Activated naive CD8-positive, alpha-beta T cell treated with anti-CD3 and anti-CD28 coated beads, Interleukin-2, amount 50 U/mL, for 16 hours (primary cell): Measurements from ENCODE around the gene PC.
A peak's percentile ranks its signal among the peaks of the same experiment; 100 is the strongest.

Experiments
- DNase-seq: peaks from one replicate; pipeline ENCODE4 v3.0.0-alpha.2; 2020; ENCODE audit warnings: low read depth, low spot score

PC gene

DNA sequence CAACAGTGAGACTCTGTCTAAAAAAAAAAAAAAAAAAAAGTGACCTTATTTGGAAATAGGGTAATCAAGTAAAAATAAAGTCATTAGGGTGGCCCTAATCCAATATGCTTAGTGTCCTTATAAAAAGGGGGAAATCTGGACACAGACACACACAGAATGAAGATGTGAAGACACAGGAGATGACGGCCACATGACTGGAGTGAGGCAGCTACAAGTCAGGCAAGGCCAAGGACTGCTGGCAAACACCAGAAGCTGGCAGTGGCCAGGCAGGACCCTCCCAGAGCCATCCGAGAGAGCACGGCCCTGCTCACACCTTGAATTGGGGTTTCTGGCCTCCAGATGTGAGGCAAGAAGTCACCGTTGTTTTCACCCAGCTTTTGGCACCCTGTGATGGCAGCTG, 72.7 kb downstream of the PC start:
- DNase-seq: no peak

GRCh38 chr11:66884443-66884842, 73.7 kb downstream of the PC start:
- DNase-seq: no peak

DNA sequence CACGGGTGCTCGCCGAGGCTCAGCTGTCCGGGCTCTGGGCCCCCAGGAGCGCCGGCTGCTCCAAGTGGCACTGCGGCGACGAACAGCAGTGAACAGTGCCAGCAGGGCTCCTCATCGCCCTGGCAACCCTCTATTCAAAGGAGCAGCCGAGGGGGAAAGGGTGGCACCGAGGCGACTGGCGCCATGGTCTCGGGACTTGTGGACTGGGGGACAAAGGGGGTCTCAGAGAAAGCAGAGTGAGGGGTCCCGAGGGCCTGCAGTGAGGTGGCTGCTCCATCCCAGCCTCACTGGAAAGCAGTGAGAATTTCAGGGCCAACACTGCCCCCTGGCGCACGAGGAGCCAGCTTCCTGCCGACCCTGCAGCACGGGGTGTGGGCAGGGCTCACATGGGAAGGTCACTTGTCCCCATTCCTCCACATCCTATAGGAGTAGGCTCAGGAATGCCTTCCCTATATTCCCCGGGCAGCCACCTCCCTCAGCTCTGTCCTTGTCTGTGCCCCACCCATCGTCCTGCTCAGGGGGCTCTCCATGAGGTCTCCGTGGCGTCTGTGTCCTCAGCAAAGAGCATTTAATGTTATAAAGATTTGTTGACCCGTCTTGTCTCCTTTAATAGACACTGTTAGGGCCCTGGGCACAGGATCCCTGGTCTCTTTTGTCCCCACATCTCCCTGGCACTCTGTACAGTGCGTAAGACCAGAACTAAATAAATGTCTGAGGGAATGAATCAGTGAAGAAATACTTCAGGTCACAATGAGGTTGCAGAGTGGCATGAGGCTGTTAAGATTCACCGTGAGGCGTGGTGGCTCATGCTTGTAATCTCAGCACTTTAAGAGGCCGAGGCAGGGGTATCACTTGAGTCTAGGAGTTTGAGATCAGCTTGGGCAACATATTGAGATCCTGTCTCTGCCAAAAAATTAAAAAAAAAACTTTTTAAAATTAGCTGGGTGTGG, 74.9 kb downstream of the PC start:
- DNase-seq: peak; percentile 38

DNA sequence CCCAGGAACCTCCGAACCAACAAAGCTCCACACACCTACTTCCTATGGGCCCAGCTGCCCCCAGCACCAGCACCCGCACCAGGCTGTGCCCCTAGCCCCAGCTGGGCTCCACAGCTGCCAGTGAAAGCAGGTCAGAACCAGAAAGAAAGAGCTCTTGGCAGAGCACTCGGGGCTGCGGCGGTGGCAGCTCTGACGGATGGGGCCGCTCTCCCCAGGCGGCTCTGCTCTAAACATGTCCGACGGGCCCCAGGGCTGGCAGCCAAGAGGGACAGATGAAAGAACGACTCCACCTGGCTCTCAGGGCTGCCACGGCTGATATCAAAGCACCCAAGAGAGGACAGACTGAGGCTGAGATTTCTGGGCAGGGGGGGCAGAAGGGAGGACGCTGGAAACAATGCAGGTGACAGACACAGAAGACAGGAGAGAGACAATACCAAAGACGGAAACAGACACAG, 75.6 kb downstream of the PC start:
- DNase-seq: no peak

- no peak for DNase-seq
Measured at GRCh38 chr11:66881927-66882452, 76.2 kb downstream of the PC start.

DNA sequence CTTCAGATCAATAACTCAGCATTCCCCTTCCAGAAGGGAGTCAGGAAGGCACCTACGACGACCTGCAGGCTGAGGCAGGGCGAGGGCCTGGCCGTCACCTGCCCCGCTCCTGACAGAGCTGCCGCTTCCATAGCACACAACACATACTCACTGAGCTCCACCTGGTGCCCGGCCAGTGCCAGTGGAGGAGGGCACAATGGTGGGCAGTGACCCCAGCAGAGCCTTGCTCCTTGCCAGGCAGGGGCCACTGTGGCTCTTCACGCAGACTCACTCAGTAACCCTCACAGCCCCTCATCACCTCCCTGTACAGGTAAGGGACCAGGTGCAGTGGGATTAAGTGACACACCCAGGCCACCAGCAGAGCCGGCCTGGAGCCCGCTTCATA, 76.7 kb downstream of the PC start:
- no peak for DNase-seq

GRCh38 chr11:66880496-66881450, 77.4 kb downstream of the PC start:
- no peak for DNase-seq

DNA sequence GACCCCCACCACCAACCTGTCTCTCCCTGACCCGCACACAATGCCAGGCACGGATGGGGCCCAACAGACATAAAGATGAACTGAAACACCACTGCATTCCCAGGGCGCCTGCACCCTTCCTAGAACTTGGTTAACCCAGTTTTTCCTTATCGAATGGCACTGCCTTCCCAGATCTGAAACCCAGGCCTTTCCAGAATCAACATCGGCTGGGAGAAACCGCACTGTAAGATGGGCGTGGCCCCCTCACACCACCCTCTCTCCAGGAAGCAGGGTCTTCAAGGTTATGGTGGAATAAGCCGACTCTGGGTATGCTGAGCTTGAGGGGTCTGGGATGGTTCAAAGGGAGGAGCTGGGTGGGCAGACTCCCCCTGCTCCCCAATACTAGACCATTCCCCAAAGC, 78.2 kb downstream of the PC start:
- DNase-seq: no peak

GRCh38 chr11:66879583-66879982, 78.6 kb downstream of the PC start:
- no peak for DNase-seq

GRCh38 chr11:66879000-66879399, 79.2 kb downstream of the PC start:
- DNase-seq: no peak

- DNase-seq: no peak
Measured at GRCh38 chr11:66878474-66878873, 79.7 kb downstream of the PC start.

DNA sequence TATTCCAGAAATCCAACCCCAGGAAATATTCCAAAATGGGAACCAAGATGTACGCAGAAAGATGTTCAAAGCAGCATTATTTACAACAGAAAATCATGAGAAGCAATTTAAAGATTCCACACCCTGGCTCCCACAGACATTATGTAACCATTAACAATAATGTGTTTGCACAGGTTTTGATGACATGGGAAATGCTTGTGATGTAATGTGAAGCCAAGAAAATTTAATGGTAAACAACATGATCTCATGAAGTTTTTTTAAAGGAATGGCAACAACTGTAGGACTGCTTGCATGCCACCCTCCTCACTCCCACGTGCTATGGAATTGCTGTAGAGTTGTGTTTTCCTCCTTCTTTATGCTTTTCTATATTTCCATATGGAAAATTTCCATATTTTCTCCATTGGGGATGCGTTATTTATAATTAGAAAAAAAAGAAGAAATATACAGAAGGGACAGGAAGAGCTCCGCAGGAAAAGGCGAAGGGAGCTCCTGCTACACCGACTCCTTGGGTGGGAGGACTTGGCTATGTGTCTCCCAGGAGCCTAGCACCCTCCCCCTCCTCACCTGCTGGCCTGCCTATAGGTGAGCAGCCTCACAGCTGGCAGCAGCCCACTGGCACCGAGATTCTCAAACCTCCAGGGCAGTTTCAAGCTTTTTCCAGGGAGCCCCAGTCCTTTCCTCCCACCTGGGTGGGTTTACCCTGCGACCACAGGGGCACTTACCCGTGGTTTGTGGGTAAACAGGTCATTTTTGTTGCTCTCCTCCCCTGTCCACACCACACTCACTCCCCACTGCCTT, 80.4 kb downstream of the PC start:
- DNase-seq: no peak

- no peak for DNase-seq
Measured at GRCh38 chr11:66875378-66875777, 82.8 kb downstream of the PC start.

- DNase-seq: no peak
Measured at GRCh38 chr11:66874232-66874631, 84.0 kb downstream of the PC start.

- no peak for DNase-seq
Measured at GRCh38 chr11:66871521-66871901, 86.7 kb downstream of the PC start.

DNA sequence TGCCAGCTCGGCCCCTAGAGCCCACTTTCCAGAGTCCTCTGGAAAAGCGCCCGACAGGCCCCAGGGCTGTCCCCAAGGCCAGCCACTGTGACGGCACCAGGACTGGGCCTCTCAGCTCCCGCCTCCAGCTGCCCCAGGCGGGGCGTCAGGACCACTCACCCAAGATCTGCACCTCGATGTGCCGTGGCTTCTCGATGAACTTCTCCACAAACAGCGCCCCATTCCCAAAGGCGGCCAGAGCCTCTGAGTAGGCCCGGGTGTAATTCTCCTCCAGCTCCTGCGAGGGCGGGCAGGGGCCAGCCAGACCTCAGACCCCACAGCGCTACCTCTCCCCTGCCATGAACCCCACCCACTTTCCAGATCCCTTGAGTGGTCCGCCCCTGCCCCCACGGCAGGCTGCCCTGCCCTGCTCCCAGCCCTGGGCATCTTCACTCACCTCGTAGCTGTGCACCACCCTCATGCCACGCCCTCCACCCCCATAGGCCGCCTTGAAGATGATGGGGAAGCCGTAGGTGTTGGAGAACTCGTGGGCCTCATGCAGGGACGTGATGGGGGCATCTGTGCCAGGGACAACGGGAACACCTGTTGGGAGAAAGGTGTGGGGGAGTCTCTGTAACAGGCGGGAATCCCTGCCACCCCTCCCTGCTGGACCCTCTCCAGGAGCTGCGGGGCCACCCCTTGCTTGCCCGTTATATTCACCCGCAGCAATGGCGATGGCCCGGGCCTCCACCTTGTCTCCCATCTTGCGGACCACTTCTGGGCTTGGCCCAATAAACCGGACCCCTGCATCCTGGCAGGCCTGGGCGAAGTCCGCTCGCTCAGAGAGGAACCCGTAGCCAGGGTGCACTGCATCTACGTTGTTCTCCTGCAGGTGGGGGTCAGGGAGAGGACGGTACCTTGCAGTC, 87.3 kb downstream of the PC start:
- DNase-seq: no peak

- no peak for DNase-seq
Measured at GRCh38 chr11:66870131-66870530, 88.1 kb downstream of the PC start.

- DNase-seq: no peak
Measured at GRCh38 chr11:66869567-66869870, 88.7 kb downstream of the PC start.

GRCh38 chr11:66868726-66869566, 89.2 kb downstream of the PC start:
- peak; percentile 62 for DNase-seq
